ENCODE measurements around the gene PAPPA2. TPM values are rescaled to one million over a fixed set of nuclear protein-coding genes. Genes with fewer than 3 reads are reported as not detected.

PAPPA2 gene
- polyA plus RNA-seq, 1 experiment, result 0.97 TPM

DNA sequence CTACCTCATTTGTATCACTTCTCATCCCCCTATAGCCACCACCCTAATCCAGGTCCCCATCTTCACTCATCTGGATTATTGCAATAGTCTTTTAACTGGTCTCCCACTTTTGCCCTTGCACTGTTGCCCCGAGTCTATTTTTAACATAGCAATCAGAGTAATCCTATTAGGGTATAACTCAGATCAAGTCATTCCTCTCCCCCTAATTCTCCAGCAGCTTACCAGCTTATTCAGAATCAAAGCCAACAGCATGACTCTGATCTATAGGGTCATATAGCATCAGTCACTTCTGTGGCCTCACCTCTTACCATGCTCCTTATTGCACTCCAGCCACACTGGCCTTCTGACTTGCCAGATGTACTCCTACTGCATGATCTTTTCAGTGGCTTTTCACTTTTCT, 140.7 kb downstream of the PAPPA2 start:
- no peaks in the 10 kb centered on the region for H3K27me3 ChIP-seq (ENCODE audit: control insufficient read depth, insufficient read depth, low read length)
- ChIA-PET POLR2A (no interaction called here), CTCF (no interaction called here)
- no peak overlapping the region for H3K4me3 ChIP-seq (ENCODE audit: low read depth, low read length)
- DNase-seq (ENCODE audit: low read depth), result no peak
- TF ChIP-seq, protein P1, sequence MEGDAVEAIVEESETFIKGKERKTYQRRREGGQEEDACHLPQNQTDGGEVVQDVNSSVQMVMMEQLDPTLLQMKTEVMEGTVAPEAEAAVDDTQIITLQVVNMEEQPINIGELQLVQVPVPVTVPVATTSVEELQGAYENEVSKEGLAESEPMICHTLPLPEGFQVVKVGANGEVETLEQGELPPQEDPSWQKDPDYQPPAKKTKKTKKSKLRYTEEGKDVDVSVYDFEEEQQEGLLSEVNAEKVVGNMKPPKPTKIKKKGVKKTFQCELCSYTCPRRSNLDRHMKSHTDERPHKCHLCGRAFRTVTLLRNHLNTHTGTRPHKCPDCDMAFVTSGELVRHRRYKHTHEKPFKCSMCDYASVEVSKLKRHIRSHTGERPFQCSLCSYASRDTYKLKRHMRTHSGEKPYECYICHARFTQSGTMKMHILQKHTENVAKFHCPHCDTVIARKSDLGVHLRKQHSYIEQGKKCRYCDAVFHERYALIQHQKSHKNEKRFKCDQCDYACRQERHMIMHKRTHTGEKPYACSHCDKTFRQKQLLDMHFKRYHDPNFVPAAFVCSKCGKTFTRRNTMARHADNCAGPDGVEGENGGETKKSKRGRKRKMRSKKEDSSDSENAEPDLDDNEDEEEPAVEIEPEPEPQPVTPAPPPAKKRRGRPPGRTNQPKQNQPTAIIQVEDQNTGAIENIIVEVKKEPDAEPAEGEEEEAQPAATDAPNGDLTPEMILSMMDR (IDR thresholded peaks at IDR 0.05; ENCODE audit: insufficient read depth, low read depth, low read length), result no peak
- H3K36me3 ChIP-seq (ENCODE audit: control insufficient read depth, insufficient read depth, low read length), result no peaks in the 10 kb centered on the region

DNA sequence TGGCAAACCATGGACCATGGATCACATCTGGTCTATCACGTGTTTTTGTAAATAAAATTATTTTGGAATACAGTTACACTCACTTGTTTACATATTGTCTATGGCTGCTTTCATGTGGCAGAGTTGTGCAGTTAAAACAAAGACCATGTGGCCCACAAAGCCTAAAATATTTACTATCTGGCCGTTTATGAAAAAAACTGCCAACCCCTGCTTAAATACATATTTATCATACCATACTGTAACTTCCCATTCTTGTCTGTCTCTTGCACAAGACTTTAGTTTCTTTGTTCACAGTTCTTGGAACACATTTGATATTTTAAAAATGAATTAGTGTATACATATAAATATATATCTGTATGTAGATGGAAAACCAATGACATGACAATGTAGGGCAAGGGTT, 141.5 kb downstream of the PAPPA2 start:
- H3K27me3 ChIP-seq (ENCODE audit: control insufficient read depth, insufficient read depth, low read length), result no peaks in the 10 kb centered on the region
- H3K4me3 ChIP-seq (ENCODE audit: low read depth, low read length), result no peak overlapping the region
- no peaks in the 10 kb centered on the region for H3K36me3 ChIP-seq (ENCODE audit: control insufficient read depth, insufficient read depth, low read length)
- ChIA-PET CTCF (no interaction called here), POLR2A (no interaction called here)
- TF ChIP-seq, protein P1 (IDR thresholded peaks at IDR 0.05; ENCODE audit: insufficient read depth, low read depth, low read length), result no peak
- no peak for DNase-seq (ENCODE audit: low read depth)

DNA sequence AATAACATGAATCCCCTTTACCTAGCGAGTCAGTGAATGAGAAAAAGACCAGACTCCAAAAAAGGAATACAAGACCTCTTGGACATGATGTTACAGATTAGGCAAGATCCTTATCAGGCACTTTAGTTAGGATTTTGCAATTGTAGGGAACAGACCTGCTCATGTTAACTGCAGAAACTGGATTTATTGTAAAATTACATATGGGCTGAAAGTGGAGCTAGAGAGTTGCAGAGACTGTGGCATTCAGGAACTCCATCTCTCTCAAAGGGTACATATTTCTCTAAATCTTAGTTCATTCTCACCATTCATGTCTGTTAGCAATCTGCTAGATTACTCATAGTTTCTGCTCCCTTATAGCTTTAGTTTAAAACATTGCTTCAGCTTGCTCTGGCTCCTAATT, 142.2 kb downstream of the PAPPA2 start:
- Histone ChIP-seq H3K4me3 (ENCODE audit: low read depth, low read length) (no peak overlapping the region), H3K36me3 (ENCODE audit: control insufficient read depth, insufficient read depth, low read length) (no peaks in the 10 kb centered on the region), H3K27me3 (ENCODE audit: control insufficient read depth, insufficient read depth, low read length) (no peaks in the 10 kb centered on the region)
- no peak for DNase-seq (ENCODE audit: low read depth)
- ChIA-PET POLR2A (interaction anchor here (0.9 kb wide), 1 partner anchor 51 kb away, joined by 4 read pairs; no protein-coding TSS in a partner anchor), CTCF (no interaction called here)
- TF ChIP-seq, protein P1 (IDR thresholded peaks at IDR 0.05; ENCODE audit: insufficient read depth, low read depth, low read length), result no peak

DNA sequence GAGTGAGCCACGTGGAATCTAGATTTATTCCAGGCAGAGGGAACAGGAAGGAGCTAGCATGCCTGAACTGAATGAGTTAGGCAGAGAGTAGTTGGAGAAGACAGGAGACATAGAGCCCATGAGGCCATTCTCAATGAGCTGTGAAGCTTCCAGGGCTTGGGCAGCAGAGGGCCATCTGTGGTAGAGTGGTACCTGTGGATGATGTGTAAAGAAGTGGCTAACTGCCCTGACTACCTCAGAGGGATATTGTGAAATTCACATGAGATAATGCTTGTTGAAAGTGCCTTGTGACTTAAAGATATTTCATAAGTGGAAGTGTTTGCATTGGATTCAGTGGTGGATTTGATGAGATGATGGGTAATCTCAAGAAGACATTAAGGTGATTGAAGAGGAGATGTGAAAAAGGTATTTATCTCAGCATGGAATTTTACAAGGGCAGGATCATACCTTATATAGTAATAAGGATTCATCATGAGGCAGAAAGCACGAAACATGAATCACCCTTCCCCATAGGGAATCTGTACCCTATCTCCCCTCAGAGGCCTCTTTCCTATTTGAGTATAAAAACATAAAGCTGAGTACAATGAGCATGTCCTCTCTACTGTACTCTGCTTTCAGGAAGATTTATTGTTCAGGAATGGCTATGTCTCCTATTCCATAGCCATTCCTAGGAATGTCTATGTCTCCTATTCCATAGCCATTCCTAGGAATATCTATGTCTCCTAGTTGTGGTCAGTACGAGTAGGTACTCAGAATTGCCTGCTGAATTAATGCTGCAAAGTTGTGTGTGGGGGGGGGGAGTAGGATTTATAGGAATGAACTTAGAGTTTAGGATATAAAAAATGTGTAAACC, 146.8 kb downstream of the PAPPA2 start:
- Histone ChIP-seq H3K4me3 (ENCODE audit: low read depth, low read length) (no peak overlapping the region), H3K27me3 (ENCODE audit: control insufficient read depth, insufficient read depth, low read length) (no peaks in the 10 kb centered on the region), H3K36me3 (ENCODE audit: control insufficient read depth, insufficient read depth, low read length) (no peaks in the 10 kb centered on the region)
- POLR2A ChIA-PET, result no interaction called here
- CTCF ChIA-PET, result interaction anchor here (0.6 kb wide), 1 partner anchor 1178 kb away, joined by 3 read pairs; no protein-coding TSS in a partner anchor
- TF ChIP-seq, protein P1 (IDR thresholded peaks at IDR 0.05; ENCODE audit: insufficient read depth, low read depth, low read length), result no peak
- DNase-seq (ENCODE audit: low read depth), result no peak

DNA sequence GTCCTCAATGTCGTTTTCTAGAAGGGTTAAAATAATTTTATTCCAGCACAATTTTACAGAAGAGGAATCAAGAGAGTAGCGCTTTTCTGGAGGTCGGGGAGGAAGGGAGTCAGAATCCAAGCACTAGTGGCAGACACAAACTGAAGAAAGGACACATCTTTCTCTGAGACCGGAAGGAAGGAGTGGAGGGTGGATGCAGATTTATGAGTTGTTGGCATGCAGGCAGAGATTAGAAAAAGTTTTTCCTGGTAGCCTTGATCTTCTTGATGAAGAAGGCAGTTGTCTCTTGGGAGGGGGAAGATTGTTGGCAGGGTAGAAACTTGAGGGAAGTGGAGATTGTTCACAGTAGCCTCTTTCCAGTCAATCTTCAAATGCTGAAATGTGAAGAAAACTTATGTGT, 149.8 kb downstream of the PAPPA2 start:
- Histone ChIP-seq H3K27me3 (ENCODE audit: control insufficient read depth, insufficient read depth, low read length) (no peaks in the 10 kb centered on the region), H3K36me3 (ENCODE audit: control insufficient read depth, insufficient read depth, low read length) (no peaks in the 10 kb centered on the region), H3K4me3 (ENCODE audit: low read depth, low read length) (no peak overlapping the region)
- DNase-seq (ENCODE audit: low read depth), result no peak
- TF ChIP-seq, protein P1 (IDR thresholded peaks at IDR 0.05; ENCODE audit: insufficient read depth, low read depth, low read length), result no peak
- CTCF ChIA-PET, result interaction anchor here (0.7 kb wide), 1 partner anchor 167 kb away, joined by 3 read pairs; no protein-coding TSS in a partner anchor
- POLR2A ChIA-PET, result no interaction called here

All from BJ (cell line).